22Rv1 (cell line): Measurements from ENCODE around the gene MMP15.

Source experiments
- H3K27ac ChIP-seq: fragments of 450-650 bp; 2 replicates; pipeline ENCODE4 v1.5.1; 2017
- CTCF ChIP-seq: fragments of 450-650 bp; IDR thresholded peaks from 2 replicates; pipeline ENCODE4 v1.5.1; 2017; ENCODE audit warnings: mild to moderate bottlenecking
- ZFX ChIP-seq: fragments of 450-650 bp; IDR thresholded peaks from 2 replicates; pipeline ENCODE4 v1.6.1; 2017; ENCODE audit warnings: antibody characterized with exemption, borderline replicate concordance

MMP15 gene

DNA sequence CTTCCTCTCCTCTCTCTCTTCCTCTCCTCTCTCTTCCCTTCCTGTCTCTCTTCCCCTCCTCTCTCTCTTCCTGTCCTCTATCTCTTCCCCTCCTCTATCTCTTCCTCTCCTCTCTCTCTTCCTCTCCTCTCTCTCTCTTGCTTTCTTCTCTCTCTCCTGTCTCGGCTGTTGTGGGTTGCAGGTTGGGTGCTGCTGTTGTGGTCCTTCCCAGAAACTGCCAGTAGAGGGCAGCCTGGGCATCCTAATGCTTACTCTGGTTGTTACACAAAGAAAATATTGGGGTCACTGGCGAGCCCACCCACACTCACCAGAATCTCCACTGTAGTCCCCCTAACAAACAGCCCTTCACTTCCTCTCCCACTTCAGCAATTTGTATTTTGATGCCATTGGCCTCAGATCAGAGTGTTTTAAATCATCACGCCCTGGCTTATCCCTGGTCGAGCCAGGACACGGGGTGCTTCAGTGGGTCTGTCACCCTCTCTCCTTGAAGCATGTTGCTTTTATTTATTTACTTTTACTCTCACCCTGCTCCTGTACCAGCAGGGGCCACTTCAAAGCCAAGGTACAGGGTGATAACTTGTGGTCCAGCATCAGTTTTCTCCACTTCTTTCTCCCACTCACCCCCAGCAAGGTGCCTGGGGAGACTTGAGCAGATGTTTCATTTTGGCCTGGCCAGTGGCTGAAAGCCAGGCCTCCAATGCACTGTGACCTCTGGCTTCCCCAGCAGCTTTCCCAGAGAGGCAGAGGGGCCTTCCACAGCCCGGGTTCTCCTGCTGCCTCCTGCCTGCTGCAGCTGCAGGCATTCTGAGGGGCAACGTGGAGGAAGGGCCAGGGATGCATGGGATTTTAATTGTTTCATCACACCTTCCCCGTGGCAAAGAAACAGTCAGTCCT, 4.7 kb upstream of the MMP15 start:
- TF ChIP-seq ZFX (no peak), CTCF (peak; percentile 88)
- H3K27ac ChIP-seq = no peak overlapping the region

- TF ChIP-seq CTCF (no peak), ZFX (no peak)
- peak overlapping the region; percentile 40 for H3K27ac ChIP-seq
Observed at GRCh38 chr16:58021661-58022551, 3.6 kb upstream of the MMP15 start.

DNA sequence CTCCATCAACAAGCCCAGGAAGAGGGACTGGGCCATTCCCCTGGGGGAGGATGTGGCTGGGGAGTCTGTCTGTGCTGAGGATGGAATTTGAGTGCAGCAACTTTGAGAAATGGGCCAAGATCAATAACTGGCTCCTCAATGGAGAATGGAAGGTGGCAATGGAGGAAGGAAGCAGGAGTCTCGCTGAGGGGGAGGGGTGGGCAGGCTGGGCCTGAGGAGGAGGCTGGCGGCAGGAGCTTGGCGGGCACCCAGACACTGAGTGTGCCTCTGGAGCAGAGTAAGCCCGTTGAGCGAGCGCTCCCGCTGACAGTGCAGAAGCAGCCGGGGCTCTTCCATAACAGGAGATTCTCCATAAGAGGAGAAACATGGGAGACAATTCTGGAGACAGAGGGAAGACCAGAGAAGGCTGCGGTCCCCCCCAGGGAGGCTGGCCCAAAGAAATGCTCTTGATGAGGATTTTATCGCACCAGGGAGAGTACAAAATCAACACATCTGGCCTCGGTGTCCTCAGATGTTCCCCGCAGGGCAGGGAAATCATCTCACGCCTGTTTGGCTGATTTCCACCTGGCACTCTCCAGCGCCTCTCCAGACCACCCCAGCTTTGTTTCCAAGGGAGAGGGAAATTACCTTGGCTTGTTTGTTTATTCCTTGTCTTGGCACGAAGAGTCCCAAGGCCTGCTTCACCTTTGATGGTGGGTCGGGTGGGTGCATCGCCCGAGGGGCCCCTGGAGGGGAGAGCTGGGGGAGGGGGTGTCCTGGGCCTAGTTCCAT, 2.8 kb upstream of the MMP15 start:
- TF ChIP-seq ZFX (no peak), CTCF (no peak)
- peak overlapping the region; percentile 40 for H3K27ac ChIP-seq

DNA sequence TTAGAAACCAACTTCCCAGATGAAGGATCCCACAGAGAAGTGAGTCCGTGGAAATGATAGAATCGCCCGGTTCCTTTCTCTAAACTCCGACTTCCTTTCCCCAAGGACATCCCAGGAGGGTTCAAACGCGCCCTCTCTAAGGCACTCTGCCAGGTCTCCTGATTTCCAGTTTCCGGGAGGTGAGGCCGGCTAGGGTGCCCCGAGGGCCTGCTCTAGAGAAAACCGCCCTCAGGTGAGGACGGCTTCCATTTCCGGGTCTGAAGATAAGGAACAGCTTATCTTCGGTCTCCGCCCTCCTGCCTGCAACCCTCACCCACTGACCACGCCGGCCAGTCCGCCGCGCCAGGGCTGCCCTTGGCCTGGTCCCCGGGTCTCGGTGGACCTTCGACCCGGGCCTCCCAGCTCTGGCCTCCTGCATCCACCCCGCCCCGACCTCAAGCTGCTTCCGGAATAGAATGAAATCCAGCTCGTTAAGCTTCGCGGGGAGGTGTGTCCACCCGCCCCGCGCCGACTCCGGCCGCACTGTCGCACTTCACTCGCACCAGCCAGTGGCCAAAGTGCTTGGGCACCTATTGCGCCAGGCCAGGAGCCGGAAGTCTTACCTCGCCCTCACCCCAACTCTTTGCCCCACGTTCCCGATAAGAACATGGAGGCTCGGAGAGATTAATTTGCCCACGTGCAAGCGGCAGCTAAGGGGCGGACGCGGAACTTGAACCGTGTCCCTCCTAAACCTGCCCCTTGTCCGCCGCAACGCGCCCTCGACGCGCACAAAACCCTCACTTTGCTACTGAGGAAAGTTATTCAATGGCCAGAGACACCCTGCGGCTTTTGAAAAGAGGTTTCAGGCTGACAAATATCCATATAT, 836 bp upstream of the MMP15 start:
- TF ChIP-seq CTCF (no peak), ZFX (no peak)
- H3K27ac ChIP-seq = peak overlapping the region; percentile 88

DNA sequence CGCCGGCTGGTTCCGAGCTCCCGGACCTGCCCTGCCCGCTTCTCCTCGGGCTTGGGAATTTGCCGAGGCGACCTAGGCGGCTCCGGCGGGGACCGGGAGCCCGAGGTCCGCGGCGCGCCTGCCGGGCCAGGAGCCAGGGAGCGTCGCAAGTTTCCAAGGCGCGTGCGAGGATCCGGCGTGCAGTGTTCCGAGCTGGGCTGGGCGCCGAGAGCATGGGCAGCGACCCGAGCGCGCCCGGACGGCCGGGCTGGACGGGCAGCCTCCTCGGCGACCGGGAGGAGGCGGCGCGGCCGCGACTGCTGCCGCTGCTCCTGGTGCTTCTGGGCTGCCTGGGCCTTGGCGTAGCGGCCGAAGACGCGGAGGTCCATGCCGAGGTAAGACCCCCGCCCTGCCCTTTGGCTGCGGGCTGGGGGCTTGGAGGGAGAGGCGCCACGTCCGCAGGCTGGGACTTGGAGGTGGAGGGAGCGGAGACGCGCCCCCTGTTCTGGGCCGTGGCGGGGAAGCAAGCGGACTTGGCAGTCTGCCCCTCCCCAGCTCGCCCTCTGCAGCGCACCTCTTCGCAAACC, 668 bp downstream of the MMP15 start:
- H3K27ac ChIP-seq = peak overlapping the region; percentile 88

More for the DNA sequence above, 668 bp downstream of the MMP15 start:
- TF ChIP-seq ZFX (no peak), CTCF (no peak)
